ENCODE results near the gene LAMB3. TPM values are rescaled to one million over a fixed set of nuclear protein-coding genes. Genes with fewer than 3 reads are reported as not detected.

The LAMB3 gene
- total RNA-seq, 2 experiments from 2014 or later: 1.3 to 2.5 TPM

DNA sequence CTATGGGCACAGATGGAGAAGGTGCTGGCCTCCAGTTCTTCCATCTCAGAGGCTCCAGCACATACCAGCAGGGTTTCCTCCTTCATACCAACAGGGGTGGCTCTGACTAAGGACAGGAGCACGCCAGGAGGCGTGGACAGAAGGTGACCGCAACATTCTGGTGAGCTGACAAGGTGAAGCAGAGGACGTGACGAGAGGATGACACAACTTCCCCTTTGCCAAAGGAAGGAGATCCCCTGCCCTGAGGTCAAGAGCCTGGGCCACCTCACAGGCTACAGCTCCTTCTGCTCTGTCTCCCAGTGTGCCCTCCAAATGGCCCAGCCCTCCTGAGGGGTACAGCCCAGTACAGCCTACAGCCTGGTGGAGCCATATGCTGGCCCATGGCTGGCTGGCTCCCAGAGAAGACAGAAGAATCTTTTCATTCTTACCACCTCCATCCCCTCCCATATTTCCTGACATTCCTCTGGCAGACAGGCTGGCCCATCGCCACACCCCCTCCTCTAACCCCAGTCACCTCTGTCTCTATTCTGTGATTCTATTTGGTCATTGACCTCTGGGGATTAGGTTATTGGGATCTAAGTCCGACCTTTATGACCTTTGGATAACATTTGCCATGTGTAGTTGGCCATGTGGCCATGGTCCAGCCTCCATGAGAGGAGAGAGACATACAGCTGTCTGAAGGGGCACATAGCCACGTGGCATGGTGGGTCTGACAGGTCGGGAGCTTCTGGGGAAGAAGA is 5.1 kb upstream of the LAMB3 start:
- CTCF ChIA-PET: interaction anchor here (0.9 kb wide), 1 partner anchor 92 kb away, joined by 3 read pairs; no protein-coding TSS in a partner anchor
- H3K36me3 Mint-ChIP-seq: no peaks in the 10 kb centered on the region
- H3K9me3 Mint-ChIP-seq (ENCODE audit: low read depth): no peaks in the 10 kb centered on the region
- DNase-seq: no peak
- peak; percentile 38 for ATAC-seq
- no peak overlapping the region for H3K27ac Mint-ChIP-seq
- no peak overlapping the region for H3K4me3 Mint-ChIP-seq
- peaks cover 19% of the 10 kb centered on the region for H3K4me1 Mint-ChIP-seq
- H3K27me3 Mint-ChIP-seq: no peaks in the 10 kb centered on the region

GRCh38 chr1:209655411-209656231 is 3.4 kb upstream of the LAMB3 start:
- Mint-ChIP-seq H3K9me3 (ENCODE audit: low read depth) (no peaks in the 10 kb centered on the region), H3K36me3 (no peaks in the 10 kb centered on the region), H3K27me3 (no peaks in the 10 kb centered on the region), H3K27ac (no peak overlapping the region), H3K4me1 (peaks cover 29% of the 10 kb centered on the region), H3K4me3 (no peak overlapping the region)
- no peak for DNase-seq
- ATAC-seq: no peak
- CTCF ChIA-PET: interaction anchor here (1.0 to 1.2 kb wide), 2 partner anchors 13 to 19 kb away, joined by 3 read pairs; no protein-coding TSS in a partner anchor

GRCh38 chr1:209653915-209654351 is 1.7 kb upstream of the LAMB3 start:
- no peak for DNase-seq

GRCh38 chr1:209652873-209653401 is 712 bp upstream of the LAMB3 start:
- H3K4me1 Mint-ChIP-seq: peaks cover 29% of the 10 kb centered on the region
- H3K9me3 Mint-ChIP-seq (ENCODE audit: low read depth): no peaks in the 10 kb centered on the region
- ATAC-seq (no peak), DNase-seq (peak; percentile 44)
- H3K27ac Mint-ChIP-seq: no peak overlapping the region
- no peaks in the 10 kb centered on the region for H3K36me3 Mint-ChIP-seq
- no peaks in the 10 kb centered on the region for H3K27me3 Mint-ChIP-seq
- H3K4me3 Mint-ChIP-seq: no peak overlapping the region
- CTCF ChIA-PET: interaction anchor here (0.6 to 2.6 kb wide), 6 partner anchors 12 to 80 kb away, joined by 3 to 8 read pairs (median 4); no protein-coding TSS in a partner anchor

More at GRCh38 chr1:209653915-209654351, 1.7 kb upstream of the LAMB3 start:
- H3K27me3 Mint-ChIP-seq: no peaks in the 10 kb centered on the region
- peaks cover 30% of the 10 kb centered on the region for H3K4me1 Mint-ChIP-seq
- H3K9me3 Mint-ChIP-seq (ENCODE audit: low read depth): no peaks in the 10 kb centered on the region
- H3K36me3 Mint-ChIP-seq: no peaks in the 10 kb centered on the region
- CTCF ChIA-PET: interaction anchor here (1.8 to 2.6 kb wide), 2 partner anchors 27 to 39 kb away, joined by 4 to 8 read pairs; no protein-coding TSS in a partner anchor
- no peak overlapping the region for H3K4me3 Mint-ChIP-seq
- no peak overlapping the region for H3K27ac Mint-ChIP-seq
- no peak for ATAC-seq

DNA sequence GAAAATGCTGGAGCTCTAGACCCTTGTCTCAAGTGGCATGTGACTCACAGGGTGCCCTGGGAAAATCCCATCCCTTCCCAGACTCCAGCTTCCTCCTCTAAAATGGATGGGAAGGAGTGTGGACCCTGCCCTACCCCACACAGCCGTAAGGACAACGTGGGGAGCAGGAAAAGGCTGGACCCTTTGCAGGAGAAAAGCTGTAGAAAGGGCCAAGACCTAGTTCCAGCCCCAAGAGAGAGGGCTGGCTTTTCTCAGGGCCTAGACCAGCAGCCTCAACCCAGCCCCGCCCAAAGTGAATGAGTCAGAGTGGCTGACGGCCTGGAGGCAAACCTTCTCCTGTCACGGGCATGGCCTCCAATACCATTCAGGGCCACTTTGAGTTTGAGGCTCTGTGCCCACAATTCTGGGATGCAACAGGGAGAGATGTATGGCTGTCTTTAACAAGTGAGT is 1.1 kb downstream of the LAMB3 start:
- H3K27ac Mint-ChIP-seq: peak overlapping the region; percentile 70
- ATAC-seq (peak; percentile 99), DNase-seq (peak; percentile 87)
- CTCF ChIA-PET: interaction anchor here (0.6 to 1.6 kb wide), 6 partner anchors 23 to 117 kb away, joined by 3 to 4 read pairs (median 4); no protein-coding TSS in a partner anchor
- H3K9me3 Mint-ChIP-seq (ENCODE audit: low read depth): no peaks in the 10 kb centered on the region
- no peak overlapping the region for H3K4me3 Mint-ChIP-seq
- no peaks in the 10 kb centered on the region for H3K36me3 Mint-ChIP-seq
- H3K4me1 Mint-ChIP-seq: peaks cover 26% of the 10 kb centered on the region
- no peaks in the 10 kb centered on the region for H3K27me3 Mint-ChIP-seq

GRCh38 chr1:209650454-209650853 is 1.8 kb downstream of the LAMB3 start:
- CTCF ChIA-PET: interaction anchor here (0.6 to 1.6 kb wide), 6 partner anchors 23 to 118 kb away, joined by 3 to 5 read pairs (median 4); no protein-coding TSS in a partner anchor
- H3K4me1 Mint-ChIP-seq: peaks cover 26% of the 10 kb centered on the region
- no peak overlapping the region for H3K27ac Mint-ChIP-seq
- no peaks in the 10 kb centered on the region for H3K36me3 Mint-ChIP-seq
- DNase-seq: no peak
- no peak overlapping the region for H3K4me3 Mint-ChIP-seq
- no peaks in the 10 kb centered on the region for H3K9me3 Mint-ChIP-seq (ENCODE audit: low read depth)
- no peaks in the 10 kb centered on the region for H3K27me3 Mint-ChIP-seq
- no peak for ATAC-seq

DNA sequence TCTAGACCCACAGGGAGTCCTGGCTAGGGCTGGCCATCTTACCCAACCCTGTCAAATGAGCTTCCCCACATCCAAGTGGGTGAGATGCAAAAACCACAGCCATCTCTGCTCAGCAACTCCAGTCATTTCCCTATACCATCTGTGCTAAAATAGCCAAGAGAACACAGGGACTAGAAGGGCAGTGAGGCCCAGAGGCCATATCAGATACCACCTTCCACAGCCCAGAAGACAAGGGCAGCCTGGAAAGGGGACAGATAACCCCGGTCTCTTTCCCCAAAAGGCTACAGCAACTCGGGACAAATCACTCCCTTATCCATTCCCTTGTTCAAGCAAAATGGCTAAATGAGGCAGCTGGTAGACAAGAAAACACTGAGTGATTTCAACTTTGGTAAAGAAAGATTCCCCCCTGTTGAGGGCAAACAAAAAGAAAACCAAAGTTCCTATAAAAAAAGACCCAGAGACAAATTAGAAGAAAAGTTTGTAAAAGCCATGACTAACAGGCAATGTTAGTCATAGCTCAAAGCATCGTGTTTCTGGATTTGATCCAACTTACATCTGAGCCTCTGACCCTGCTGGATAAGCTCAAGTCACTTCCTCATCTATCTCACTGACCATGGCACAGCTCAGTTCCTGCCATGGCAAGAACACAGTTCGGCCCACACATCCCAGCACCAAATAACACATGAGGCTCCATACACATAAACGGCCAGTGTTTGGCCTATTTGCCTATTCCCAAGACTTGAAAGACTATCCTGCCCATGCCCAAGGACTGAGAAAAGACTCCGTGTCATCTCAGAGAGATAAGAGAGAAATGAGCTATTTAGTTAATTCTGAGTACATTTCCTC is 3.1 kb downstream of the LAMB3 start:
- DNase-seq: no peak
- no peak overlapping the region for H3K27ac Mint-ChIP-seq
- H3K9me3 Mint-ChIP-seq (ENCODE audit: low read depth): no peaks in the 10 kb centered on the region
- H3K36me3 Mint-ChIP-seq: no peaks in the 10 kb centered on the region
- no peak overlapping the region for H3K4me3 Mint-ChIP-seq
- no peaks in the 10 kb centered on the region for H3K27me3 Mint-ChIP-seq
- H3K4me1 Mint-ChIP-seq: peaks cover 26% of the 10 kb centered on the region
- no peak for ATAC-seq
- CTCF ChIA-PET: interaction anchor here (0.7 to 1.7 kb wide), 6 partner anchors 10 to 82 kb away, joined by 3 to 5 read pairs (median 4); no protein-coding TSS in a partner anchor

DNA sequence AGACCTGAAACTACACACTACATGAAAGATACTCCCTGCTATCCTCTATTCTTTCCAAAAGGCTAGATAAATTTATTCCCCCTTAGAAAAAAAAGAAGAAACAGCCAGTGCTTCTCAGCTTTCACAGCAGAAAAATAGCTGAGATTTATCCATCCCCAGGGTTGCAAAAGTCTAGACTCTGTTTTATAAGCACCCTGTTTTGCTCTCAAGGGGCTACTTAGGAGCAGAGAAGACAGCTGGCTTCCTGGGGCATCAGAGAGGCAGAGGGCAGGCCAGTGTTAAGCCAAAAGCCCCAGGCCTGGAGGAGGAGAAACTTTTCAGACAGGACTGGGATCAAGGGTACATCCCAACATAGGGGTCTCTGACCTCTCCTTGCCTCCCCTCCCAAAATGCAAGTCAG is 3.9 kb downstream of the LAMB3 start:
- Mint-ChIP-seq H3K9me3 (ENCODE audit: low read depth) (no peaks in the 10 kb centered on the region), H3K27me3 (no peaks in the 10 kb centered on the region)

GRCh38 chr1:209647156-209647555 is 5.1 kb downstream of the LAMB3 start:
- Mint-ChIP-seq H3K27ac (no peak overlapping the region), H3K9me3 (ENCODE audit: low read depth) (no peaks in the 10 kb centered on the region), H3K27me3 (no peaks in the 10 kb centered on the region), H3K36me3 (no peaks in the 10 kb centered on the region), H3K4me3 (no peak overlapping the region), H3K4me1 (peaks cover 24% of the 10 kb centered on the region)
- DNase-seq: no peak
- CTCF ChIA-PET: no interaction called here
- no peak for ATAC-seq

More for the DNA sequence above, 3.9 kb downstream of the LAMB3 start:
- Mint-ChIP-seq H3K4me1 (peaks cover 26% of the 10 kb centered on the region), H3K36me3 (no peaks in the 10 kb centered on the region), H3K27ac (no peak overlapping the region), H3K4me3 (no peak overlapping the region)
- ATAC-seq (no peak), DNase-seq (no peak)
- CTCF ChIA-PET: interaction anchor here (1.3 to 1.7 kb wide), 2 partner anchors 79 to 81 kb away, joined by 4 to 5 read pairs; no protein-coding TSS in a partner anchor

DNA sequence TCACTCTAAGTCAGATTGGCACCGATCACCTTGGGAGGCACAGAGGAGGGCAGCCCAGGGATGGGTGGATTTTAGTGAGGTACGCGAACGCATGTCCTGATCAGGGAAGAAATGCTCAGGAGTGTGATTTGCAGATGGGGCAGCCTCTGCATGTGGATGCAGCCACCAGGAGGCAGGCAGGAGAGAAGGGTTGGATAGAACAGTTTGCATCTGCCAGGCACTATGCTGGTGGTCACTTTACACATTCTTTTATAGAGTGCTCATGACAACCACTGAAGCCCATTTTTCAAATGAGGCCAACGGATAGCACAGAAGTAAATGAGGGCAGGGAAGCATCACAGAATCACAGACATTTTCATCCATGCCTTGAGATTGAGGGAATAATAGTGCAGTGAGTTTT is 5.7 kb downstream of the LAMB3 start:
- no peaks in the 10 kb centered on the region for H3K9me3 Mint-ChIP-seq (ENCODE audit: low read depth)
- DNase-seq: no peak
- H3K27ac Mint-ChIP-seq: no peak overlapping the region
- no peaks in the 10 kb centered on the region for H3K36me3 Mint-ChIP-seq
- CTCF ChIA-PET: no interaction called here
- no peaks in the 10 kb centered on the region for H3K27me3 Mint-ChIP-seq
- no peak overlapping the region for H3K4me3 Mint-ChIP-seq
- peaks cover 20% of the 10 kb centered on the region for H3K4me1 Mint-ChIP-seq
- ATAC-seq: no peak

DNA sequence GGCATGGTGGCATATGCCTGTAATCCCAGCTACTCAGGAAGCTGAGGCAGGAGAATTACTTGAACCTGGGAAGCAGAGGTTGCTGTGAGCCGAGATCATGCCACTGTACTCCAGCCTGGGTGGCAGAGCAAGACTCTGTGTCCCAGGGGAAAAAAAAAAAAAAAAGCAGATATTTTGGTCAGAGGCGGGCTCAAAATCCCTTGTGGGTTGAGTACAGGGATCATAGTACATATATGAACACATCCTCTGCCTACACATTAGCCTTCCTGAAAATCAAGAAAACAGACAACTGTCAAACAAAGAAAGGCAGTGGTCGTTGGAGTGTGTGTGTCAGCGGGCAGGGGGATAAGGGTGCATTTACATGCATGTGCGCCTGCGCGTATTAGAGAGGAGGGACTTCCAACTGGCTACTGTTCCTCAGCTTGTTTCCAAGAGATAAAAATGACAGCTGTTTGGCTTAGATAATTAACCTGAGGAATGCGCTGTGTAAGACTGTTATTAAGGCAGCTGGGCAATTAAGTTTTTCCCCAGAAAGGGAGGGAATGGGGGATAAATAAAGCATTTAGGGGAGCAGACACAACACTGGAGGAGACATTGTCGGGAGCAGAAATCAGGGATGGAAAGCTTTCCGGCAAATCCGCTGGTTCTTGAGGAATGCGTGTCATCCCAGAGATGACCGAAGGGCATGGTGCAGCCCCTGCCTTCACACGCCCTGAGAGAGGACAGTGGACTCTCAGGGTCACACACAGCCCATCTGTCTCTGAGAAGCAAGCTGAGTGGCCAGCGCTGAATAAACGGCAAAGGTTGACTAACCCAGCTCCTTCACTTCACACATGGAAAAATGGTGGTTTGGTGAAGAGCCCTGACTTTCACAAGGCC is 6.4 kb downstream of the LAMB3 start:
- no peaks in the 10 kb centered on the region for H3K27me3 Mint-ChIP-seq
- CTCF ChIA-PET: no interaction called here
- ATAC-seq: no peak
- no peak overlapping the region for H3K4me3 Mint-ChIP-seq
- H3K27ac Mint-ChIP-seq: no peak overlapping the region
- no peaks in the 10 kb centered on the region for H3K36me3 Mint-ChIP-seq
- peaks cover 13% of the 10 kb centered on the region for H3K4me1 Mint-ChIP-seq
- no peak for DNase-seq
- H3K9me3 Mint-ChIP-seq (ENCODE audit: low read depth): no peaks in the 10 kb centered on the region

Data from activated CD8-positive, alpha-beta memory T cell treated with anti-CD3 and anti-CD28 coated beads, Interleukin-2, amount 10 ng/mL, durations not matched to agents 7 days and 5 days (primary cell).